ELF-1 (cell line): ENCODE measurements around the gene PIK3R1.
A peak's percentile ranks its signal among the peaks of the same experiment; 100 is the strongest.
"Not testable (repeated sequence)": the region's sequence is repeated elsewhere in the genome, so short reads cannot be mapped to it uniquely, and the experiment has no call there.

ENCODE experiments used
- DNase-seq: peaks from one replicate; pipeline ENCODE4 v3.0.0-alpha.2; 2016; ENCODE audit warnings: low read depth, low spot score

Gene PIK3R1

DNA sequence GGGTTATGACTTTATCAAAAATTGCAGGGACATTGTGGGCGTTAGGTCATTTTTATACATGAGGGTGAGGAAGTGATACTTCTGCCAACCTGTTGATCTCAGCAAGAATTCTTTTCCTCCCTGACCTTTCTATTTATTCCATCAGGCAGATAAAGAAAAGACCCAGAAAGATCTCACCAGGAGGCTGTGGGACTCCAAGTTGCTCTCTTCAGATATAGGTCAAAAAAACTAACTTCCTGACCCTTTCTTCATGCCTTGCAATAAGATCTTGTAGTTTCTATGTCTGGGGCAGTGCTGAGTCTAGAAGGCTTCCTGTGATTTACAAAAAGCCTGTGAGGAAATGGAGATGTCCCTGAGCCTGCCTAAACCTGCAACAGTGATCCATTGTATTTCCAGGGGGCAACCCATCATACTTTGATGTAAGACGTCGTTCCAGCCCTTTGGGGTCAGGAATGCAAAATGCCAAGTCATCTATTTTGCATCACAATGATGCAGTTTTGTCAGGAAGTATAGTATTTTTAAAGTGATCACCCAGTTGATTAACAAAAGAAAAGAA, 22.0 kb upstream of the PIK3R1 start:
- DNase-seq = peak; percentile 71

DNA sequence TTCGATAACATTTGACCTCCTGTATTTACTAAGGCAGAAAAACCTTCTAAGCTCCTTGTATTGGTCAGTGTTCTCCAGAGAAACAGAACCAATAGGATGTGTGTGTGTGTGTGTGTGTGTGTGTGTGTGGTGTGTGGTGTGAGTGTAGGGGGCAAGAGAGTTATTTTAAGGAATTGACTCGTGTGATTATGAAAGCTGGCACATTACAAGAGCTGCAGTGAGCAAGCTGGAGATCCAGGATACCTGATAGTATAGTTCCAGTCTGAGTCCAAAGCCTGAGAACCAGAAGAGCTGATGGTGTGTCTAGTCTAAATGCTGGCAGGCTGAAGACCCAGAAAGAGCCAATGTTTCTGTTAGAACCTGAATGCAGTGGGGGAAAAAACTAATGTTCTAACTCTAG, 21.2 kb upstream of the PIK3R1 start:
- no peak for DNase-seq

DNA sequence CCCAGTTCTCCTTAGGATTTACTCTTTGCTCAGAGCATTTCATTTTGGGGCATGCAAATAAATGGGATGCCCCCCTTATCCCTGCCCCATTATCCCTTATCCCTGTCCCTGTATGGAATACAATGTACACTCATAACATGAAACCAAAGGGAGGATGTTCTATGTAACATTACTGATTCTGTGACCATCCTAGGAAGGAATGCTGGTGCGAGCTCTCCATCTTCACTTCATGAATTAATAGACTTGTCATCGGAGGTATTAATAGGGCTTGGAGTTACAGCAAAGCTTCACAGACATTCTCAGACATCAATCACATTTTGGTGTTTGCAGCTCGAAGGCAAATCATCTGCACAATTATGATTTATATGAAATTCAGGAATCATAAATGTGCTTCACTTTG, 20.4 kb upstream of the PIK3R1 start:
- DNase-seq = no peak

DNA sequence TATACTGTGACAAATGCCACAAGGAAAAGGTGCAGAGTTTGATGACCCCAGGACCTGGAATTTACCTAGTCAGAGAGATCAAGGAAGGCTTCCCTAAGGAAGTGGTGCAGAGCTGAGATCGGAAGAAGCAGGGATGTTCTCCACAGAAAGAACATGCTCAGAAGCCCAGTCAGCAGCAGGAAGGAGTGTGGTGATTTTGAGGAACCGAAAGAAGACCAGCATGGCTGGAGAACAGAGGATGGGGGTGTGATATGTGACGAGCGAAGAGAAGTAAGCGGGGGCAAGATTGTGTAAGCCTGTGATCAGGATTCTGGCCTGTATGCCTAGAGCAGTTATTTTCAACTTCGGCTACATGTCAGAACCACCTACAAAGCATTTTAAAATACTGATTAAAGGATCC, 18.7 kb upstream of the PIK3R1 start:
- no peak for DNase-seq

DNA sequence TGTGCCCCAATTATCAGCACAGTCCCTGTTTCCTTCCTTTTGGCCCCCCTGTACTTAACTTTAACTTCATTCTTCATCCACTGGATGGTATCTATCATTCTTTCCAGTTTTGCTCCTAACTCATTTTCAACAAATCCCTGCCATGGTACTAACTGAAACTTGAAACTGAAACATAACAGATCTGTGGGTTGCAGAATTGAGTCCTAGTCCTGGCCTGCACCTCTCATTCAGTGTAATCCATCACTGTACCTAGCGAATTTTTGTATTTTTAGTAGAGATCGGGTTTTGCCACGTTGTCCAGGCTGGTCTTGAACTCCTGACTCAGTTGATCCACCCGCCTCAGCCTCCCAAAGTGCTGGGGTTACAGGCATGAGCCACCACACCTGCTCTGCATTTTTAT, 15.3 kb upstream of the PIK3R1 start:
- DNase-seq = no peak

DNA sequence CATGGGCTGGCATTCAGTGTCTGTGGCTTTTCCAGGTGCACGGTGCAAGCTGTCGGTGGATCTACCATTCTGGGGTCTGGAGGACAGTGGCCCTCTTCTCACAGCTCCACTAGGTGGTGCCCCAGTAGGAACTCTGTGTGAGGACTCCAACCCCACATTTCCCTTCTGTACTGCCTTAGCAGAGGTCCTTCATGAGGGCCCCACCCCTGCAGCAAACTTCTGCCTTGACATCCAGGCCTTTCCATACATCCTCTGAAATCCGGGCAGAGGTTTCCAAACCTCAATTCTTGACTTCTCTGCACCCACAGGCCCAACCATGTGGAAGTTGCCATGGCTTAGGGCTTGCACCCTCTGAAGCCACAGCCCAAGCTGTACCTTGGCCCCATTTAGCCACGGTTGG, 4.9 kb upstream of the PIK3R1 start:
- DNase-seq = not testable (repeated sequence)

DNA sequence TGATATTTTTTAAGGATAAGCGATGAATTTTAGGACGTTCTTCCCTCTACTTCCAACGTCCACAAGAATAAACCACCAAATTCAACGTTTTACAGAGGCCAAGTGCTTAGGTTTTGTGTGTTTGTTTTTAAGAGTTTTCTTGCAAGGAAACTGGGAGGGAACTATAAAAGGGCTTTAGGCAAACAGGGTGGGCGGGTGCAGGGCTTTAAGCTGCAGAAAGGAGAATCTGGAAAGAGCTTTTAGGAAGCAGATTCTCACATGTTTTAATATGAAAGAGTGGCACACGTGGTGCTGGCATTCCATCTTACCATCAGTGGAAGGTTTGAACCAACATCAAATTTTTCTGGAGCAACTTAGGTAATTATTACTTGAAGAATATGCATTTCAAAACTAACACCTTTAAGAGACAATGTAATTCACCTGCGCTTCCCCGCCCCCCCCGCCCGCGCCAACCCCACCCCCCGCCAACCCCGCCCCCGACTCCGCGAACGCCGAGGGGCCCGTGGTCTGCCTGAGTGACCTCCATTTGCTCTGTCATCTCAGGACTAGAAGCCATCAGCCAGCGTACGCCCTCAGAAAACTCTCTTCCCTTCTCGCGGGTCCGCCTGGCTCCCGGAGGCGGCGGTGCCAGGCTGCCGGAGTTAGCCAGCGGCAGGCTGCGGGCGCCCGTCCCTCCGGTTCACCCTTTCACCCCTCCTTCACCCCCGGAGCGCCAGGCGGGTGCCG, 911 bp upstream of the PIK3R1 start:
- no peak for DNase-seq

DNA sequence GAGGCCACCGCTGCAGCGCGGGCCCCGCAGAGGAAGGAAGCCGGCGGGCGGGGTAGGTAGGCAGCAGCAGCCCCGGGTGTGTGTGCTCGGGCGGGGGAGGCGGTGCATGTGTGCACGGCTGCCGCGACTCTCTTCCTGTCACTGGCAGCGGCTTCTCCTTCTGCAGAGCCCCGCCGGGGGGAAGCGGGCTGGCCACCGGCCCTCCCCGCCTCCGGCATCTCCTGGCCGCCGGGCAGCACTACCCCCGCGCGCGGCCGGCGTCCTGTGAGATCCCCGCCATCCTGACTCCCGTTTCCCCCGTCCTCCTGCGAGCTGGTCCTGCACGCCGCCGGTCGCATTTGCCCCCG, 315 bp downstream of the PIK3R1 start:
- peak; percentile 87 for DNase-seq

DNA sequence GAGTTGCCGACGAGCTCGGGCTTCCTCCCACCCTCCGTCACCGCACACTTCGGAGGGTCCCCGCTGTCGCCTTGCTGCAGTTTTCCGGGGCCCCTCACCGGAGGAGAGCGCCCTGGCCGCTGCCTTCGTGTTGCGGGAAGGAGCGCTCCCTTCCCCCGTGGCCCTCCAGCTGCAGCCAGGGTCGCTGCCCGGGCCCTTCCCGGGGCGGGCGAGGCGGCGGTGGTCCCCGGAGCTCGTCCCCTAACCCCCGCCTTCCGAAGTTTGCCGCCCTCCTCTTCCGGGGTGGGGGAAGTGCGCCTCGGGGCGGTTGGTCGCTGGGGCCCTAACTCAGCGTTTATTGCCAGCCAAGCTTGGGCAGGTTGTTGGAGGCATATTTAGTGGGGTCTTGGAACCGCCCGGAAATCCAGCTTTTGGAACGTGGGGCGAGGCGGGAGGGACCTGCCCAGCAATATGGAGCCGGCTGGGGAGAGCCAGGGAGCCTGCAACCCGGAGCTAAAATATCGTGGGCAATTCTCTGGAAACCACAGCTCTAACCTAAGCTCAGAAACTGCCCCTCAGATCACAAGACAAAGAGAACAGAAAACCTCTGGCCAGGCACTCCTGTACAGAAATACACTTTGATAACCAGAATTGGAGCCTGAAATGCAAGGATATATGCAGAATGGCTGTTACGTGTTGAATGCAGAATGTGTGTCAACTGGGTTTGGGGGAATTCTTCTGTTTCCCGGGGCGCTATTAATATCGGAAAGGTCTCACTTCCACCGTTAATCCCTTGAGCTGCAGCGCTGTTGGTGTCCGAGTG, 890 bp downstream of the PIK3R1 start:
- peak; percentile 69 for DNase-seq

DNA sequence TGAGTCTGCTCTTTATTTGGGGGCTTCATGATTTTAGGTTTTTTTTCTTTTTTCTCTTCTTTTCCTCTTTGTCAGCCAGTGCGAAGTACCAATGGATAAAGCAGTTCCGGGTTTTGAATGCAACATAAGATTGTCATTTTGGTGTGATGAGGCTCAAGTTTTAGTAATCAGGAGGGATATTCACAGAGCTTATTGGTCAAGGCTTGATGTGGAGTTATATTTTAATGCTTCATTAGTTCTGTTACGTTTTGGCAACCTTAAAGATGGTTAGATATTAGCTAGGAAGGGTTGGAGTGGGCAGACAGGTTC, 1.4 kb downstream of the PIK3R1 start:
- no peak for DNase-seq

DNA sequence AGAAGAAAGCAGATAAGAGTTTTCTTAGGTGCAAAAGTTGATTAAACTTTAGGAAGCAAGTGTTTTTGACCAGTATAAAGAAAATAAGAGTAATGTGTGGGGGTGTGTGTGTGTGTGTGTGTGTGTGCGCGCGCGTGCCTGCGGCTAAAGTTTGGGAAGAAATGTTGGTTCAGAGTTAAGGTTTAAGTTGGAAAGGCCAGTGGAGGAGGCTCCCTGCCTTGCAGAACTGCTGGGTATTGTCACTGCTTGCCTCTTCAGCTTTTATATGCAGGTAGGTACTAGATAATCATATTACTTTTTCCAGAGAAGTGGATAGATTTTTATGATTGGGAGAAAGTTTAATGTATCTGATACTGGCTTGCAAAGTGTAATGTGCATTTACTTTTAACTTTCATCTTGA, 2.0 kb downstream of the PIK3R1 start:
- DNase-seq = peak; percentile 14

DNA sequence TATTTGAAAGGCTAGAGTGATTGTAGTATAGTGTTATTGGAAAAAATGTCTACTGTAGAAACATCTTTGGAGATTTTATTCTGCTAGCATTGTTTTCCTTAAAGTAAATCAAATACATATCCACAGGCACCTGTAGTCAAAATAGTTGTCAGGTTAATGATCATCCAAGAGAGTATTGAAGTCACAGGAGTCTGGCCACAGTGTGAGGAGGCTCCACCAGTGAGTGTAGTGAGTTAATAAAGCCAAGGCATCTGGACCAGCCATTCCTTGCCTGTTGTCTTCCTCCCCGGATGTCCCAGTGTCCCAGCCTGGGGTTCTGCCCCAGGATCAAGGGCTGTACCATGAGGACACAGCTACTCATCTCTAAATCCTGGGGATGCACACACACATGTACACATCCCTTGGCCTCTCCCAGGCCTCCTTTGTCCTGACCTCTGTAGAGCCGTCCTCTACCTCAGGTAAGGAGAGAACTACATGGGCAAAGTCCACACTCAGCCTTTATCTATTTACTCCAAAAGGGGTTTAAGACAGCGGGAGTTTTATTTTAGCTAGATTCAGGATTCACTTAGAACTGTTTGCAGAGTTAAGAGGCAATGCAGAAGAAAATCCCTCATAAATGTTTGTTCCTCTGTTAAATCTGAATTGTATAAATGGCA, 3.7 kb downstream of the PIK3R1 start:
- no peak for DNase-seq

DNA sequence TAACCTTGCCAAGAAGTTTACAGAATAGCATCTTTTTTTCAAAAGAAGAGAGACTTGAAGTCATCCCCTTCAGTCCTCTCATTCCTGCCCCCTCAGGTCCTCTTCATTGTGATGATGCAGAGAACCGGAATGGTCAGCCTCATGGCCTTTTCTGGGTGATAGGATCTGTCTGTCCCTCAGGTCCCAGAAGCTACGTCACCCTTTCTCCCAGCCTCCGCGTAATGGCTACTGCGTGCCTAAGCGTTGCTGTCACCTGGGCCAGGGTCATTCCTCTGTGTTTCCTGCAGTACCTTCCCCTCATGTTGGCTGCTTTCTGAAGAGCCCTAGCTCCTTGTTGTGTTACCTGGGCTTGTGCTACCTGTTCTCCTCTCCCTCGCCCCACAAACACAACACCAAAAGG, 4.7 kb downstream of the PIK3R1 start:
- DNase-seq = no peak

DNA sequence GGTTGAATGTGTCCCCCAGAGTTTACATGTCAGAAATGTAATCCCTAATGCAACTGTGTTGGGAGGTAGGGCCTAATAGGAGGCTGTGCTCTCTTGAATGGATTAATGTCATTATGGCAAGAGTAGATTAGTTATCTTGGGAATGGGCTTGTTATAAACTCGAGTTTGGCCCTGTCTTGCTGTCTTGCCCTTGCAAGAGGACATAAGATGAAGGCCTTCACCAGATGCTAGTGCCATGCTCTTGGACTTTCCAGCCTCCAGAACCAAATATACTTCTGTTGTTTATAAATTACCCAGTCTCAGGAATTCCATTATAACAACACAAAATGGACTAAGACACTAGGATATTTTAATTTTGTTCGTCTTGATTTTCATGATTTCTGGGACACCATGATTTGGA, 5.4 kb downstream of the PIK3R1 start:
- no peak for DNase-seq

DNA sequence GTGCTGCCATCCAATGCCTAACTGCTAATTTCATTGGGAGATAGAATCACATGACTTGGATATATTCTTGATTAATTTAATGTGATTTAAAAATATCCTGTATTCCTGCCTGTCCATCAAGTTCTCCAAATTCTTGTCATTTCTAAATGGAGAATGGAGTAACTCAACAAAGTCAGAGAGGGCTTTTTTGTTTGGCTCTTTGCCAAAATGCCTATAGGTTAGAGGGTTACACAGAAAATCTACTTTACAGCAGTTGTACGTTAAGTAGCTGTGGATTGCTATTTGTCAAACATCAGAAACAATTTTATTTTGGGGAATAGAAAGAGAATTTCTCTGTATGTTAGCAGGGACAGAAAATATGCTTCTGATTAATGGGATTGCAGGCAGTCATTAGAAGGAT, 5.9 kb downstream of the PIK3R1 start:
- no peak for DNase-seq

DNA sequence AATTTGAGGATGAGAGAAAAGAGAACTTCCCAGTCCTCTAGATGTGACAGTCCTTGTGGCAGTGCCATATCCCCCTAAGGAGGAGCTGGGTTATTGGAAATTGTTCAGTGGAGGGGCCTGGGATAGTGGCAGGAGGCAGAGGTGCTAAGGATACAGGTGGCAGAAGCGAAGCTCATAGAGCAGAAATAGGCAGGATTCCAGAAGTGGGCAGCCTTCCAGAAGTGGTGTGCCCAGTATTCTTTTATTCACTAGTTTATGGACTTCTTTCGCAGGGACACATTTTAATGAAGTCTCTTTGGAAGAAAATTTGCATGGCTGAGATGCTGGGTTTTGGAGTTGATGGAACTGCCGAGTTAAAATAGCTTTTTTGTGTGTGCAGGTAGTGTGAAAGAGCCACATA, 6.8 kb downstream of the PIK3R1 start:
- DNase-seq = no peak

DNA sequence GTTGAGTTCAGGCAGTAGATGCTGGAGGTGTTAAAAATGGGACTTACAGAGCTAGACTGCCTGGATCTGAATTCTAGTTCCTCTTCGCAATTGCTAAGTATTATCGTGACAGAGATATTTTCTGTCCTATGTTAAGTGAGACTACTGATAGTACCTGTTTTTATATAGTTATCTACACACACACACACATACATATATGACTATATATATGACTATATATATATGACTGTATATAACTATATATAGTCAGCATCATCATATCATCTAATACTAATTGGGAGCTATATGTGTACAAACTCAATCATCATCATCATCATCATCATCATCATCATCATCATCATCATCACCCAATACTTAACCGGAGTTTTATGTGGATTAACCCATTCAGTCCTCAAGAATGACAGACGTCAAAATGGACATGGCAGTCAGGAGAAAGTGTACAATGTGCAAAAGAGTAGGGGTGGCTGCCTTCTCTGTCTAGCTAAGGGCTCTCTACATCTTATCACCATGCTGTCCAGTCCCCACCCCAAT, 7.3 kb downstream of the PIK3R1 start:
- DNase-seq = no peak

DNA sequence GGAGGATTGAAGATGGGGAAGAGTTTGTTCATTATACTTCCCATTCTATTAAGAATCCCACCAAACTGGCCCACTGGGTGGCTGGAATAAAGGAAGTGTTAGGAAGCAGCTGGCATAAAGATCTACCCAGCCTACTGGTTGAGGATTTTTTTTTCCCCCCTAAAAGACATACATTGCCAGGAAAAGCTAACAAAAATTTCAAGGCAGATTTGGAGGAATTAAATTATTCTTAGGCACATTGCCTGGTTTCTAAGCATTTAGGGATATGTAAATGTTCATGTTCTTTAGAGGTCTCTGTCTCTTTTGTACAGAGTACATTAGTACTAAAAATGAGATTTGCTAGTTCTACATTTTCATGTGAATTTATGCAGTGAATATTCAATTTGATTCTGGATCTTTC, 8.3 kb downstream of the PIK3R1 start:
- DNase-seq = no peak

DNA sequence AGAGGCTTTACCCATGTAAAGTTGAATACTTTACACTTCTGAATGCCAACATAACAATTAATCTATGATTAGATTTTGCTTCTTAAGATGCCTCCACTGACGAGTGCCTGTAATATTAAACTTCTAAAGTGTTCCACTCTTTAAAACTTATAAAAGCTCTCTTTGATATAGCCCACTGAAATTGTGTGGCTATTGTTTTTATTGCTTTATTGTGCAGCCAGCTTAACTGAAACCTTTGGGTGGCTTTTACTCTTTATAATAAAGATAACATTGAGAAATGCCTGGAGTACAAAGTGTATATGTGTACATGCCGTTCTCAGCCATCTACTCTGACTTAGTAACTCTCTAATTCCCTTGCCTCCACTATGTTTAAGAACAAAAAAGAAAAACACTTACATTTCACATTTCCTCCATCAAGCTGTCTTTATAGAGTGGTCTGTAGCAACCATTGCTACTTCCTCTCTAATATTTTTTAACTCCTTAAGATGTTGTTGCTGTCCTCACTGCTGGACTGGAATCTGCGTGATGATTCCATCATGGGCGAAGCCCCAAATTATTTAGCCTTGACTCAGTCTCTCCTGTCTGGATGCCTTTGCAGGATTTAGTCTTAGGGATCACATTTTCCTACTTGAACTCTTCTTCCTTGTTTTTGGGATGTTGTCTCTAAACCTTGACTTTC, 9.1 kb downstream of the PIK3R1 start:
- DNase-seq = no peak

DNA sequence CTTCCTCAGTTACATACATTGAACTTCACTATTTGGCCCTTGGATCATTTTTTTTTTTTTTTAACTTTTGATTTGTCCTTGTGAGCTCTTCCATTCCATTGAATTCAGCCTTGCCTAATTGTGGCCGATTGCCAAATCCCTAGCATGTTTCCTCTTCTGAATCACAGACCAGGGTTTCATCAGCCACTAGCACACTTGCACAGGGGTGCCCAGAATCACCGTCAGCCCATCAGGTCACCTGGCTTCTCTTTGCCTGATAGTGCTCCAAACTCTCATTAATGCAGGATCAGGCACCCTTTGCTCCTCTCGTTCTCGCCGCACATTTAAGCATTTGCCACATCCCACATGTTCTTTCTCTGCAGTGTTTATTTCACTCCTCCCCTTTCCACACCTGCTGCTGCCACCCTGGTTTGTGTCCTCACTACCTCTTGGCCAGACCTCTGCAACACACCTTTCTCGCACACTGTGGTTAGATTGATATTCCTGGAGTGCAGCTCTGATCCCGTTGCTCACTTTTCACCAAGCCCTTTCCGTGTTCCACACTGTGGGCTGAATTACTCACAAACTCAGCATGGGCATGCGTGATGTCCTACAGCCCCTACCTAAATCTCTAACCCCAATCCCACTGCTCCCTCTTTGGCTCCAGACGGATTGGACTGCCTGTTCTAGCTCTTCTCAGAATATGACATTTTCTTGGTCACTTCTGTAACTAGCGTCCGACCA, 9.8 kb downstream of the PIK3R1 start:
- DNase-seq = no peak

DNA sequence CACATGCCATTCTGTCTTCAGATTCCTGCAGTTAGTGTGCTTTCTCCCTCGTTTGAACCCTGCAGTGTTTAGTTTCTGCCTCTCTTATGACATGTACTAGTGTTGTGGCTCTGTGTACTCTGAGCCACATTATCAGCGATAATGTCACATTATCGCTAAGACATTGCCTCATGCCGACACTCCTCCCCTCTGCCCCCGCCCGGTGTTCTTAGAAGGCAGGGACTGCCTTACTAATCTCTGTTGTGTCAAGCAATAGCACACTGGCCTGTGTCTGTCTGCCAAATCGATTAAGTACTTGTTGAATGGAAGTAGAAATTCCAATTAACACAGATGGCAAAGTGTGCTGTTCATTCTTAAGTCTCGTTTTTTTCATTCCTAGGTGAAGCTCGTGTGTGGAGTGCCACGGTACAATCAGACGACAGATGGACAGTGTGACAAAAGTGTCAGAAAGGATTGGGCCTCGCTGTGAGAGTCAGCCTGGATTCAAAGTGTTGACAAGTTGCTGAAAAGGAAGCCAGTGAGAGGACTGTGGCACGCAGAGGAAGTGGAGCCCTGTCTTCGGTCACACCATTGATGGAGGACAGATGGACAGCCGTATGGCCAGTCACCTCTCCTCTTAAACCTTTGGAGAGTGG, 10.5 kb downstream of the PIK3R1 start:
- DNase-seq = no peak
